H9 (cell line): Measurements from ENCODE around the gene GRIP2. TPM values are rescaled to one million over a fixed set of nuclear protein-coding genes. Genes with fewer than 3 reads are reported as not detected.

Experiments
- DNase-seq: peaks from one replicate; pipeline ENCODE4 v3.0.0-alpha.2; 2017
- H2AFZ ChIP-seq: one replicate; pipeline ENCODE4 v1.6.1; 2013; ENCODE audit warnings: mild to moderate bottlenecking, low read length, control low read depth, moderate library complexity
- H2AK5ac ChIP-seq: 2 replicates; pipeline ENCODE4 v1.6.1; 2013; ENCODE audit warnings: low read length, control low read depth, mixed read lengths; ENCODE audit not compliant: insufficient read length
- H2BK120ac ChIP-seq: one replicate; pipeline ENCODE4 v1.6.1; 2013; ENCODE audit warnings: low read depth, mild to moderate bottlenecking, low read length, control low read depth, inconsistent platforms; ENCODE audit not compliant: poor library complexity, severe bottlenecking
- H2BK12ac ChIP-seq: 2 replicates; pipeline ENCODE4 v1.6.1; 2013; ENCODE audit warnings: low read length, control low read depth, mixed read lengths, low read depth; ENCODE audit not compliant: insufficient read length
- H2BK15ac ChIP-seq: 2 replicates; pipeline ENCODE4 v1.6.1; 2013; ENCODE audit warnings: low read depth, low read length, control low read depth
- H2BK20ac ChIP-seq: one replicate; pipeline ENCODE4 v1.6.1; 2013; ENCODE audit warnings: low read depth, mild to moderate bottlenecking, low read length, control low read depth, inconsistent platforms; ENCODE audit not compliant: poor library complexity, severe bottlenecking
- H2BK5ac ChIP-seq: 2 replicates; pipeline ENCODE4 v1.6.1; 2013; ENCODE audit warnings: low read length, control low read depth, mixed read lengths; ENCODE audit not compliant: insufficient read length
- H3K14ac ChIP-seq: 2 replicates; pipeline ENCODE4 v1.6.1; 2013; ENCODE audit warnings: low read length, control low read depth; ENCODE audit not compliant: insufficient read depth
- H3K18ac ChIP-seq: 2 replicates; pipeline ENCODE4 v1.6.1; 2013; ENCODE audit warnings: low read depth, mild to moderate bottlenecking, mixed read lengths, low read length, control low read depth; ENCODE audit not compliant: insufficient read length
- H3K23ac ChIP-seq: 2 replicates; pipeline ENCODE4 v1.6.1; 2013; ENCODE audit warnings: low read length, control low read depth, mixed read lengths, low read depth; ENCODE audit not compliant: insufficient read length
- H3K23me2 ChIP-seq: 2 replicates; pipeline ENCODE4 v1.6.1; 2013; ENCODE audit warnings: low read depth, mild to moderate bottlenecking, mixed read lengths, low read length, control low read depth; ENCODE audit not compliant: insufficient read length, poor library complexity, severe bottlenecking
- H3K27ac ChIP-seq: 2 replicates; pipeline ENCODE4 v1.5.1; 2013; ENCODE audit warnings: low read length, control low read depth, mixed read lengths, low read depth; ENCODE audit not compliant: insufficient read length
- H3K27me3 ChIP-seq: 2 replicates; pipeline ENCODE4 v1.6.1; 2013; ENCODE audit warnings: low read length, control low read depth, inconsistent platforms; ENCODE audit not compliant: insufficient read depth
- H3K4ac ChIP-seq: 2 replicates; pipeline ENCODE4 v1.6.1; 2013; ENCODE audit warnings: low read depth, mild to moderate bottlenecking, control low read depth, inconsistent platforms, low read length, moderate library complexity
- H3K4me1 ChIP-seq: 2 replicates; pipeline ENCODE4 v1.6.1; 2013; ENCODE audit warnings: low read length, control low read depth, inconsistent platforms; ENCODE audit not compliant: insufficient read depth
- H3K4me2 ChIP-seq: 2 replicates; pipeline ENCODE4 v1.6.1; 2013; ENCODE audit warnings: low read length, control low read depth, mixed read lengths; ENCODE audit not compliant: insufficient read length, insufficient read depth
- H3K56ac ChIP-seq: 2 replicates; pipeline ENCODE4 v1.6.1; 2013; ENCODE audit warnings: low read depth, mild to moderate bottlenecking, mixed read lengths, low read length, control low read depth; ENCODE audit not compliant: insufficient read length
- H3K79me1 ChIP-seq: 2 replicates; pipeline ENCODE4 v1.6.1; 2013; ENCODE audit warnings: low read depth, mild to moderate bottlenecking, moderate library complexity, low read length, control low read depth, inconsistent platforms; ENCODE audit not compliant: insufficient read depth, poor library complexity, severe bottlenecking
- H3K79me2 ChIP-seq: 2 replicates; pipeline ENCODE4 v1.6.1; 2013; ENCODE audit warnings: low read length, control low read depth, inconsistent platforms; ENCODE audit not compliant: insufficient read depth
- H3K9ac ChIP-seq: 2 replicates; pipeline ENCODE4 v1.6.1; 2013; ENCODE audit warnings: low read length, control low read depth, mixed read lengths; ENCODE audit not compliant: insufficient read length; ENCODE audit errors: extremely low read depth
- H3K9me3 ChIP-seq: one replicate; pipeline ENCODE4 v1.6.1; 2013; ENCODE audit warnings: low read depth, low read length, inconsistent platforms; ENCODE audit not compliant: control insufficient read depth
- H3T11ph ChIP-seq: one replicate; pipeline ENCODE4 v1.6.1; 2013; ENCODE audit warnings: mild to moderate bottlenecking, low read length, control low read depth, inconsistent platforms
- H4K20me1 ChIP-seq: one replicate; pipeline ENCODE4 v1.6.1; 2013; ENCODE audit not compliant: control insufficient read depth, insufficient read length, insufficient read depth
- H4K5ac ChIP-seq: 2 replicates; pipeline ENCODE4 v1.6.1; 2013; ENCODE audit warnings: low read depth, mild to moderate bottlenecking, mixed read lengths, low read length, control low read depth; ENCODE audit not compliant: insufficient read length
- H4K8ac ChIP-seq: replicated peaks from 2 replicates; pipeline ENCODE4 v1.6.1; 2013; ENCODE audit warnings: low read length, control low read depth, mixed read lengths, low read depth; ENCODE audit not compliant: insufficient read length
- H4K91ac ChIP-seq: 2 replicates; pipeline ENCODE4 v1.6.1; 2013; ENCODE audit warnings: low read depth, mild to moderate bottlenecking, moderate library complexity, mixed read lengths, low read length, control low read depth; ENCODE audit not compliant: insufficient read length
- H3K27ac Mint-ChIP-seq, 3 experiments: 2 replicates in 2 of 3; 3 replicates in 1 of 3; pipeline ENCODE4 v1.8.0; 2020 to 2021; ENCODE audit warnings: mixed read lengths in 3 of 3, mild to moderate bottlenecking in 1 of 3, moderate library complexity in 1 of 3
- H3K27me3 Mint-ChIP-seq: 2 replicates; pipeline ENCODE4 v1.8.0; 2021; ENCODE audit warnings: low read depth, mild to moderate bottlenecking, moderate library complexity, mixed read lengths
- H3K36me3 Mint-ChIP-seq, 3 experiments: 2 replicates in 2 of 3; 3 replicates in 1 of 3; pipeline ENCODE4 v1.8.0; 2020 to 2021; ENCODE audit warnings: low read depth in 3 of 3, mixed read lengths in 3 of 3; ENCODE audit not compliant: insufficient read depth in 1 of 3
- H3K4me1 Mint-ChIP-seq, 2 experiments: 2 replicates each; pipeline ENCODE4 v1.8.0; 2020; ENCODE audit warnings: mixed read lengths in 2 of 2
- H3K4me3 Mint-ChIP-seq, 2 experiments: 2 replicates in 1 of 2; 3 replicates in 1 of 2; pipeline ENCODE4 v1.8.0; 2020 to 2021; ENCODE audit warnings: mild to moderate bottlenecking in 2 of 2, mixed read lengths in 2 of 2, moderate library complexity in 1 of 2
- H3K9me3 Mint-ChIP-seq, 2 experiments: 2 replicates in 1 of 2; 3 replicates in 1 of 2; pipeline ENCODE4 v1.8.0; 2020; ENCODE audit warnings: mild to moderate bottlenecking in 2 of 2, mixed read lengths in 2 of 2, moderate library complexity in 1 of 2
- WGBS: extraction: QIAGEN DNeasy Blood & Tissue Kit; methylation state at CpG from one replicate; pipeline ENCODE4 v1.1.7; 2013; ENCODE audit warnings: missing lambda C conversion rate, low lambda C conversion rate, mixed read lengths; ENCODE audit not compliant: insufficient read length; ENCODE audit errors: extremely low coverage; 5-methylcytosine and 5-hydroxymethylcytosine counted together
- total RNA-seq: library from RNA; stranded (reverse); gene quantifications from 2 replicates; pipeline ENCODE4 v1.2.1, GENCODE V29; 2021
- TF ChIP-seq, protein P1 (sequence below): fragments of 200-600 bp; sonication (generic); conservative IDR thresholded peaks from 3 replicates; pipeline ENCODE4 v1.8.0; 2021; ENCODE audit warnings: antibody characterized with exemption, mild to moderate bottlenecking

The GRIP2 gene
- total RNA-seq, 1 experiment from 2014 or later: 3.1 TPM

GRCh38 chr3:14466179-14466903, 73.8 kb downstream of the GRIP2 start:
- Mint-ChIP-seq H3K27me3 (no peaks in the 10 kb centered on the region), H3K9me3 (no peaks in the 10 kb centered on the region), H3K27ac (peak overlapping the region in 1 of 3 experiments; percentile 89; a peak in 1 of 7 replicates), H3K4me3 (no peak overlapping the region), H3K4me1 (peaks cover 23 to 27% of the 10 kb centered on the region in 2 experiments), H3K36me3 (peaks cover 21 to 73% (median 22%) of the 10 kb centered on the region in 3 experiments; a peak in 6 of 7 replicates)
- H3T11ph ChIP-seq: no peak overlapping the region
- no peak overlapping the region for H2AK5ac ChIP-seq
- WGBS: no CpG with 5 or more reads among the region's 23 CpGs
- no peak overlapping the region for H3K18ac ChIP-seq
- H3K14ac ChIP-seq: no peak overlapping the region
- no peak overlapping the region for H4K5ac ChIP-seq
- H3K27me3 ChIP-seq: no peaks in the 10 kb centered on the region
- no peak overlapping the region for H3K23ac ChIP-seq
- H3K79me1 ChIP-seq: no peaks in the 10 kb centered on the region
- no peaks in the 10 kb centered on the region for H3K9me3 ChIP-seq
- no peak overlapping the region for H2BK5ac ChIP-seq
- H3K23me2 ChIP-seq: no peaks in the 10 kb centered on the region
- H3K27ac ChIP-seq: no peak overlapping the region
- no peaks in the 10 kb centered on the region for H3K4me1 ChIP-seq
- H2BK12ac ChIP-seq: no peak overlapping the region
- H4K20me1 ChIP-seq: no peaks in the 10 kb centered on the region
- H2AFZ ChIP-seq: no peak overlapping the region
- no peak for DNase-seq
- H3K4ac ChIP-seq: no peak overlapping the region
- TF ChIP-seq, protein P1, sequence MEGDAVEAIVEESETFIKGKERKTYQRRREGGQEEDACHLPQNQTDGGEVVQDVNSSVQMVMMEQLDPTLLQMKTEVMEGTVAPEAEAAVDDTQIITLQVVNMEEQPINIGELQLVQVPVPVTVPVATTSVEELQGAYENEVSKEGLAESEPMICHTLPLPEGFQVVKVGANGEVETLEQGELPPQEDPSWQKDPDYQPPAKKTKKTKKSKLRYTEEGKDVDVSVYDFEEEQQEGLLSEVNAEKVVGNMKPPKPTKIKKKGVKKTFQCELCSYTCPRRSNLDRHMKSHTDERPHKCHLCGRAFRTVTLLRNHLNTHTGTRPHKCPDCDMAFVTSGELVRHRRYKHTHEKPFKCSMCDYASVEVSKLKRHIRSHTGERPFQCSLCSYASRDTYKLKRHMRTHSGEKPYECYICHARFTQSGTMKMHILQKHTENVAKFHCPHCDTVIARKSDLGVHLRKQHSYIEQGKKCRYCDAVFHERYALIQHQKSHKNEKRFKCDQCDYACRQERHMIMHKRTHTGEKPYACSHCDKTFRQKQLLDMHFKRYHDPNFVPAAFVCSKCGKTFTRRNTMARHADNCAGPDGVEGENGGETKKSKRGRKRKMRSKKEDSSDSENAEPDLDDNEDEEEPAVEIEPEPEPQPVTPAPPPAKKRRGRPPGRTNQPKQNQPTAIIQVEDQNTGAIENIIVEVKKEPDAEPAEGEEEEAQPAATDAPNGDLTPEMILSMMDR: no peak
- H3K79me2 ChIP-seq: no peaks in the 10 kb centered on the region
- no peak overlapping the region for H3K4me2 ChIP-seq
- H2BK120ac ChIP-seq: no peak overlapping the region
- H2BK20ac ChIP-seq: no peak overlapping the region
- no peak overlapping the region for H4K8ac ChIP-seq
- no peak overlapping the region for H3K9ac ChIP-seq
- H4K91ac ChIP-seq: no peak overlapping the region
- H3K56ac ChIP-seq: no peak overlapping the region
- no peak overlapping the region for H2BK15ac ChIP-seq
